GM18505 (cell line): ENCODE data around the gene TFDP2.

Experiments used
- ATAC-seq: cut with Tn5 transposase; IDR thresholded peaks from one replicate; pipeline ENCODE4 v1.9.1; 2021; ENCODE audit not compliant: unreplicated experiment
- POLR2A ChIP-seq: IDR thresholded peaks from 4 replicates; pipeline ENCODE4 v1.6.1; 2011; ENCODE audit warnings: borderline replicate concordance; ENCODE audit not compliant: insufficient read depth, insufficient read length; ENCODE audit errors: extremely low read depth

The TFDP2 gene

DNA sequence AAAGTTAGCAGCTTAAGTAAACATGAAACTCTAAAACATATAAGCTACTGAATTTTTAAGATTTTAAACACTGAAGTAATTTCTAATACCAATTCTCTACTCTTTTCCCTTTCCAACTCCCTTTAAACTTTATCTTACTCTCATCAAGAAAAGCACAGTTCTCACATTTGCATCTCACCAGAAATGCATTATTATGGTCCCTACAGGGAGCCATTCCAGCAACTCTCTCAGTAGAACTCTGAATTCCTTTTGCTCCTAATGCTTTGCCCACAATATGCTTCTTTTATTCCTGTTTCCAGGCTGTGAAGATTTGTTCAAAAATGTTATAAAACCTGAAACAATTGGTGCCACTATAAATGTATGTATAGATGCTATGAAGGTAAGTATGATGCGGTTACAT is 83.4 kb downstream of the TFDP2 start:
- no peak for ATAC-seq
- TF ChIP-seq POLR2A: no peak

- no peak for TF ChIP-seq POLR2A
- no peak for ATAC-seq
Observed at GRCh38 chr3:142065344-142065743, 84.0 kb downstream of the TFDP2 start.

GRCh38 chr3:142064454-142064853 is 84.9 kb downstream of the TFDP2 start:
- no peak for ATAC-seq
- TF ChIP-seq POLR2A: no peak

- no peak for ATAC-seq
- TF ChIP-seq POLR2A: no peak
Observed at GRCh38 chr3:142057331-142057725, 92.0 kb downstream of the TFDP2 start.

DNA sequence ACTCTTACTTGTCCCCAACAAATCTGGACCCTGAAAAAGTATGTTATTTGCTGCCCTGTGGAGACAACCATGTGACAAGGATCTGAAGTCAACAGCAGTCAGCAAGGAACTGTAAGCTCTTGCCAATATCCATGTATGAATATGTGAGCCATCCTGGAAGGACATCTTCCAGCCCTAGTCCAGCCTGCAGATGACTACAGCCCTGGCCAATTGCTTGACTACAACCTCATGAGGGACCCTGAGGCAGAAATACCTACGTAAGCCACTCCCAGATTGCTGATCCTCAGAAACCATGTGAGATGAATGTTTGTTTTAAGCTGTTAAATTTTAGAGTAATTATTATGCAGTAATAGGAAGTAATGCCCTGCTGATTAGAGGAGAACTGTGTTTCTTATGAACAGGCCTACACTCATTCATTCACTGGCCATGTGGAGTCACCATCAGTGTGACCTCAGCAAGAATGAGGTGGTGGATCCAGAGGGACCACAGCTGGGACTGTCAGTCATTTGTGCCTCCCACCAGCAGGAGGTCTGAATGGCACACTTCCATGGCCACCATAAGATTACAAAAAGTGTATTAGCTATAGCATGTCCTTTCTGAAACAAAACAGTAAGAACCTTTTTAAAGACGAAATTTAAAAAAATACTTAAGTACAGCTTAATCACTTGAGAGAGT is 92.6 kb downstream of the TFDP2 start:
- TF ChIP-seq POLR2A: no peak
- ATAC-seq: no peak

- TF ChIP-seq POLR2A: no peak
- ATAC-seq: no peak
Observed at GRCh38 chr3:142053835-142054234, 95.5 kb downstream of the TFDP2 start.

GRCh38 chr3:142053244-142053643 is 96.1 kb downstream of the TFDP2 start:
- ATAC-seq: no peak
- no peak for TF ChIP-seq POLR2A

DNA sequence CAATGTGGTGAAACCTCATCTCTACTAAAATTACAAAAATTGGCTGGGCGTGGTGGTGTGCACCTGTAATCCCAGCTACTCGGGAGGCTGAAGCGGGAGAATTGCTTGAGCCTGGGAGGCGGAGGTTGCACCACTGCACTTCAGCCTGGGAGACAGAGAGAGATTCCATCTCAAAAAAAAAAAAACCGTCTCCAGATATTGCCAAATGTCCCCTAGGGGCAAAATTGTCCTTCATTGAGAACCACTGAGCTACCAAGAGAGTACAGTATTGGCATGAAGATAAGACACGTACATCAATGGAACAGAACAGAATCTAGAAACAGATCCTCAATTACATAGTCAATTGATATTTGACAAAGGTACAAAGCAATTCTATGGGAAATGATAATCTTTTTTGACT is 98.0 kb downstream of the TFDP2 start:
- ATAC-seq: no peak
- no peak for TF ChIP-seq POLR2A

DNA sequence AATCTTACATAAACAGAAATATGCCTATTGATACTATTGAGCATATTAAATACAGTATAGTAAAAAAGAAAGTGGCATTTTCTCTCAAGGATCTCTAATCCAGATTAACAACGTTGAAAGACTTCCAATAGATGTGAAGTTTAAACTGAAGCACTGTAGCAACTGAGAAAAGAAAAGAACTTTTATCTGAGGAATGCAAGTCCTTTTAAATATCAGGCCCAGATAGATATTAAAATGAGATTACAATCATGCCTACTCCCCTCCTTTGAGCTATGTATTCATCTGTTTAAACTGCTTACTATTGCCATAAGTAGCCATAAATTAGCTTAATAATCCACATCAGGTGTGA is 102.3 kb downstream of the TFDP2 start:
- no peak for ATAC-seq
- TF ChIP-seq POLR2A: no peak

DNA sequence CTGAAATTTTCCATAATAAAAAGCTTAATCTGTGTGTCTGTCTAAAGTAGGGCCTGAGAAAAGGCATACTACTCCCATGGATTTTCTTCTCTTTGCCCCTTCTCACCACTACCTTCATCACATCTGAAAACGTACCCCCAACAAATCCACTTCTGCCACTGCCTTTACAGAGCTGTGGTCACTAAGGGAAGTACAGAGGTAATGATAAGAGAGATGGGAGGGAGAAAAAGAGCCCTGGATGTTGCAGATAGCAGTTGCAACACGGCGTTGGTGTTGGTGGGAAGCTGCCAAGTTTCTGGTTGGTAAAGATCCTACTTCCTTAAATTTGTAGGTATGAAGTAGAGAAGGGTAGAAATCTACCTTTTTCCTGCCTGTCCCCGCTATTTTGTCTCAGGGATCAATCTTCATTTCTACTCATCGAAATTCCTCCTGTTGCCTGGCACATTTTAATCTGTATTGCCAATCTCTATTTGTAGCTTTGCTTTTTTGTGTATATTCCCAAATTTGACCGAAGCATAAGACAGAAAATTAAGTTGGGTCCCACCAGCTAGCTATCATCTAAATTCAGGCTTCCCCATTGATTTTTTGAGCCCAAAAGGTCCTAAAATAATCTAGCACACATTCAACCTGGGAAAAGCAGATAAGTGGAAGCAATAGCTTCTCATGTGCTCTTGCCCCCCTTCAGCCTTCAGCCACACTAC is 102.9 kb downstream of the TFDP2 start:
- no peak for TF ChIP-seq POLR2A
- ATAC-seq: no peak

DNA sequence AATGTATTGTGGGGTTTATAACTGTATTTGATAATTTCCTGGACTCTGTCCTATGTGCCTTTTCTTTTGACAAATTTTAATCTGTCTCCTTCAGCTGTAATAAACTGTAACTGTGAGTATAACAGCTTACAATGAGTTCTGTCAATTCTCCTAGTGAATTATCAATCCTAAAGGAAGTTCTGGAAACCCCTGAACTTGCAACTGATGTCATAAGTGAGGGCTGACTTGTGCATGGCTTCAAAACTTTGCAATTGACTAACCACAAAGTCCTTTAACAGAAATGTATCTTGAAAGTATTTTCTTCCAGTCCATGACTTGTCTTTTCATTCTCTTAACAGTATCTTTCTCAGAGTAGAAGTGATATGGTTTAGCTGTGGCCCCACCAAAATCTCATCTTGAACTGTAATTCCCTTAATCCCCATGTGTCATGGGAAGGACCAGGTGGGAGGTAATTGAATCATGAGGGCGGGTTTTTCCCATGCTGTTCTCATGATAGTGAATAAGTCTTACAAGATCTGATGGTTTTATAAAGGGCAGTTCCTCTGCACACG is 108.3 kb downstream of the TFDP2 start:
- TF ChIP-seq POLR2A: no peak
- ATAC-seq: no peak

DNA sequence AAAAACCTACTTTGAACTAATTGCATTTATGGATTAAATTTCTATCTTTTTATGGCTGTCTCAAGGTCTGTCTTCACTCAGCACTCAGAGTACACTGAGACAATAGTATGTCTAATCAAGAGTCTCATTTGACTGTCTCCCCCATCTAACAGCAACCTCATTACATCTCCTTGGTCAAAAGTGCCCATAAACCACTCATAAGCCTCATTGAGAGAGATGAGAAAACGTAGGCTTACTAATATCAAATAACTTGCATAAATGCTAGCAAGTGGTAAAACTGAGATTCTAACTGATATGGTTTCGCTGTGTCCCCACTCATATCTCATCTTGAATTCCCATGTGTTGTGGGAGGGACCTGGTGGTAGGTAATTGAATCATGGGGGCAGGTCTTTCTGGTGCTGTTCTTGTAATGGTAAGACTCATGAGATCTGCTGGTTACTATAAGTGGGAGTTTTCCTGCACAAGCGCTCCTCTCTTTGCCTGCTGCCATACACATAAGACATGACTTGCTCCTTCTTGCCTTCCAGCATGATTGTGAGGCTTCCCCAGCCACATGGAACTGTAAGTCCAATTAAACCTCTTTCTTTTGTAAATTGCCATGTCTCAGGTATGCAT is 113.9 kb downstream of the TFDP2 start:
- TF ChIP-seq POLR2A: no peak
- no peak for ATAC-seq

DNA sequence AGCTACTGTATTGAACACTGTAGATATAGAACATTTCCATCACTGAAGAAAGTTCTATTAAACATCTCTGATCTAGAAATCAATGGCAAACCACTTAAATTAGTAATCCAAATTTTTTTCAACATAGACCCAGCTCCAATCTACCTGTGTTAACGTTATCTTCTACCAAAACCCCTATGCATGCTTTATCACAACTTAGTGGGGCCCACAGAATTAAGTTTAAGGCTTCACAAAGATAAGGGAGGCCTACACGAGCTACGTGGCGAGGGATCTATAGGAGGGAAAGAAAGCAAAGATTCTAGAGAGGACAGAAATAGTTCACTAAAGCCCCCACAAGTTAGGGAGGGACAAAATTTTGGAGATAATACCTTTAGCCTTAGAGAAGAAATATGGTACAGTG is 116.1 kb downstream of the TFDP2 start:
- no peak for ATAC-seq
- no peak for TF ChIP-seq POLR2A

GRCh38 chr3:142031575-142031974 is 117.8 kb downstream of the TFDP2 start:
- TF ChIP-seq POLR2A: no peak
- no peak for ATAC-seq

DNA sequence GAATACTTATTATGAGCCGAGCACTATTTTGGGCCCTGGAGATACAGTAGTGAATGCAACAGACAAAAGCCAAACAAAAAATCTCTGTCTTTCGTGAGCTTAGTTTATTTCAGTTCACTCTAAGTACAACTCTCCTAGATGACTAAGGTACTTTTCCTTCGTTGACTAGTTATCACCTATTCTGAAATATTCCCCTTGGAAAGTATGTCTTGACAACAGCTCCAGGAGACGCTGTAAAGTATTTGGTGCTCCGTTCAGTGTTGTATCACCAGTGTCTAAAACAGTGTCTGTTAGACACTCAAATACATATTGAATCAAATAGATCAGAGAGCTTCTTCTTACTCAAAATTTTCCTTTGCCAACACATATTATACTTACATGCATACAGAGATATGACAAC is 119.6 kb downstream of the TFDP2 start:
- no peak for TF ChIP-seq POLR2A
- ATAC-seq: no peak

DNA sequence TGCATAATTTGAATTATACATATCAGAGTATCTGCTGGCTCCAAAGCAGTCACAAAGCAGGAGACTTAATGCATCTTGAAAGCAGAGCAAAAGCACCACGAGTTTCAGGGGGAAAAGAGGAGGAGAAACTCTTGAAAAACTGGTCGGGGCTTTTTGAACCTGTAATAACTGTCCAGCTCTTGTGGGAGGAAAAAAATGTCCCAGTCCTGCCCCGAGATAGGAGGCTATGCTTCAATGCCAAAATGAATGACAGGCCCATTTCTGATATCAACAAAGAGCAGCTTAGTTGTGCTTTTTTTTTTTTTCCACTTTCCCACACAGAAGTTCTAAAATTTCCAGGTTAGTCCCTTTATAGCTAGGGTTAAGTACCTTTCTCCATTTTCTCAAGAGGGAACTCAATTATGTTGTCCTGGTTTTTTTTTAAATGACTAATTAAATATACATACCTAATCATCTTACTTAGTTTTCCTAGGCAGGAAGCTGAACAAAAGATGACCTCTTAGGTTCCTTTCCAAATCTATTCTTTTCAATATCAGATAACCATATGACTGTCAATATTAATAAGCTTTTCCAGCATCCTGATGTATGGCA is 120.2 kb downstream of the TFDP2 start:
- no peak for ATAC-seq
- no peak for TF ChIP-seq POLR2A
